Stimulated activated CD8-positive, alpha-beta memory T cell treated with anti-CD3 and anti-CD28 coated beads, Interleukin-7, amount 100 ng/mL, for 24 hours (primary cell): Measurements from ENCODE around the gene TP63.

Experiments
- DNase-seq: peaks from one replicate; pipeline ENCODE4 v3.0.0-alpha.2; 2020; ENCODE audit warnings: low read depth

TP63 gene

GRCh38 chr3:189813647-189814240, 182.6 kb downstream of the TP63 start:
- no peak for DNase-seq

DNA sequence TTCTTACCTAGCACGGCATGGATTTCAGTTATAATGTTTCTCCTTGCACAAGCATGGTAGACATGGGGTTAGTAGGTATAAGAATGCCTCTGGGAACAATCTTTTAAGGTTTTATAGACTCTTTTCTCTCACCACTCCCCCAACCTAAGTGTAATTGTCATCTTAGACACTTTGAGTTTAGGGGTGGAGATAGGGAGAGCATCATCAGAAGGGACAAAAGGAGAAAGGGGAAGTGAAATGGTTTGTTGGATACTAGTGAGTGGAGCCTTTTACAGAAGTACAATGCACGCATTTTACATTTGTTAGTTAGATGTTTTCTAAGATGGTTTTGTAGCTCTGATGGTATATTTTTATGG, 189.2 kb downstream of the TP63 start:
- no peak for DNase-seq

DNA sequence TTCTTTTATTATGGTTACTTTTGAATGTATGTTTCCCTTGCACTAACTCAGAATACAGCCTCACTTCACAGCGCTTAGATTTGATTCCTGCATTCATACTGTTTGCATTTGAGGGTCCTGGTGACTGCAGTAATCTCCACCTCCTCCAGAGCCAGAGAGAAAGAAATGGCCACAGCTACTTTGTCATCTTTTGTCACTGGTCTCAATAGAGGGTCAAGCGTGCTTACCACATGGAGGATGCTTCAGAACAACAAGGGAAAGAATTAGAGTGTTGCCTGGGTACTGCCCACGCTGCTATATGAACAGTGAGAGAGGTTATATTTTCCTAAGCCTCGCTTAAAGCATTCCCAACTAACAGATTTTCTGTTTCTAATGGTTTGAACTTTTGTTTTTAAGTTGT, 190.1 kb downstream of the TP63 start:
- no peak for DNase-seq

DNA sequence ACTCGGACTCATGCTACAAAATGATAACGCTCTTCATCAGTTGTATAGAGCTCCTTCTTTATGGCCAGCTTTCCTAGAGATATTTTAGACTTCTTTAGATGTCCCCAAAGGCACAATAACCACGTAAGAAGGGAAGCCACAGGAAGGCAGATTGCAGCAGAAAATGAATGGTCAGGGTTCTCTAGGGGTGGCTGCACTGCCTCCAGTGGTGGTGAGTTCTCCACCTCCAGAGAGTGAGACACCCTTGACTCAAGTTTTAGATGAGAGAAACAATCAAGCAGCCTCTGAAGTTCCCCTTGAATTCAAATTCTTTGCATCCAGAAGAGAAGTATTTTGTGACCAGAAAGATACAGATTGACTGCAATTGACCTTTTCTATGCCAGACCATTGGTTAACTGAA, 191.5 kb downstream of the TP63 start:
- no peak for DNase-seq

DNA sequence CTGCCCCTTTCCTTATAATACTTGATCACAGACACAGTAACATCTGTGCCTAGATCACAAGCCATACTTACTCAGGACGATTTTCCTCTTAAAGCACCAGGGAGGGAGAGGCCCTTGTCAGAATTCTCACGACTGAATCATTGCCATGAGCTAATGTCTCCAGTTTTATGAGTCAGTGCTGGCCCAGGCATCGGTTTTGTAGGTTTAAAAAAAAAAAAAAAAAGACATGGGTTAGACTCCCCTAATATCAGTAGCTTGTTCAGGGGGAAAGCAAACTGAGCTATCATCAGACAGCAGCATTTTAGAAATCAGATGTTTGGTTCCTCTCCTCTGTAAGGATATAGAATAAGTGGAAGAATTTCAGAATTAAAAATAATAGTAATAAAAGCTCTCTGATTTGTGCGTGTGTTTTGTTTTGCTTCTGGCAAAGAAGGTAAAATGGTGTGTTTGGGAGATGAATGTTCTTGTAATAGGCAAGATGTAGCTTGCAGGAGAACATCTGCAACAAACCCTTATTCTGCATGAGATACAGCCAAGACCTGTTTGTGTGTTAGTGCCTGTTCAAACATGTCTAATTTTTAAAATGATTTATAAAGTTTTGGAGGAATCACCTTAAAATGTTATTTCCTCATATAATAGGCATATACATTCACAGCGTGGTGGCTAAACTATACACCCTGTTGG, 193.6 kb downstream of the TP63 start:
- no peak for DNase-seq

- DNase-seq: no peak
Observed at GRCh38 chr3:189826566-189826965, 195.4 kb downstream of the TP63 start.

DNA sequence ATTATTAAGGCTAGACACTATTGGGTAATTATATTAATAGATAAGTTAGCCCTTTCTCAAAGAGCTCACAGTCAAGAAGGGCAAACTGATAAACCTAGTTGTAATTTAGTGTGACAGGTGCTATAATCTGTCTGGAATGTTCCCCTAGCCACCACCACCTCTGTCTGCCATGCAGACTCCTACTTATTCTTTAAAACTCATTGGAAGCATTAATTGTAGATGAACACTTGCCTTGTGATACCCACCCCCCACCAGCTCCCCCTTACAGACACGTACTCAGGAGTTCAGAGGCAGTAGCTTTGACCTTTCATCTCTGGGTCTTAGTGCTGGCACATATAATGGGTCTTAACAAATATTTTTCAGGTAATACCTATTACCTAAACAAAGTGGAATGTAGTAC, 195.9 kb downstream of the TP63 start:
- DNase-seq: no peak

GRCh38 chr3:189830401-189830800, 199.2 kb downstream of the TP63 start:
- DNase-seq: no peak

GRCh38 chr3:189833266-189833665, 202.1 kb downstream of the TP63 start:
- DNase-seq: no peak

- DNase-seq: no peak
Observed at GRCh38 chr3:189833996-189834395, 202.8 kb downstream of the TP63 start.

GRCh38 chr3:189834462-189834861, 203.3 kb downstream of the TP63 start:
- DNase-seq: no peak

DNA sequence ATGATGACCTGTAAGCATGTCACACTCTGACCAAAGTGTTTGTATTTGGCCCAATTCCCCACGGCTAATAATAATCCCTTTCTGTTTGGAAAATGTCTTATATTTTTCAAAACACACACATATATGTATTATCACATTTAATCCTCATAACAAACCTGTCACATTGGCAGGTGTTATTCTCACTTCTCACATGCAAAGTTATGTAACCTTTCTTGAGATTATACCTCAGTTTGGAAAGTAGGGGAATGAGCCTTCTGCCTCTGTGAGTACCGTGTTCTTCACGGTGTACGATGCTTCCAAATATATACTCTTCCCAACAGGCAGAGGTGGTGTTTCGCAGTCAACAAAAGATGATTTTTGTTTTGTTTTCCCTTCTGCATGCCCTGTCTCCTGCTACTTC, 205.6 kb downstream of the TP63 start:
- DNase-seq: no peak

DNA sequence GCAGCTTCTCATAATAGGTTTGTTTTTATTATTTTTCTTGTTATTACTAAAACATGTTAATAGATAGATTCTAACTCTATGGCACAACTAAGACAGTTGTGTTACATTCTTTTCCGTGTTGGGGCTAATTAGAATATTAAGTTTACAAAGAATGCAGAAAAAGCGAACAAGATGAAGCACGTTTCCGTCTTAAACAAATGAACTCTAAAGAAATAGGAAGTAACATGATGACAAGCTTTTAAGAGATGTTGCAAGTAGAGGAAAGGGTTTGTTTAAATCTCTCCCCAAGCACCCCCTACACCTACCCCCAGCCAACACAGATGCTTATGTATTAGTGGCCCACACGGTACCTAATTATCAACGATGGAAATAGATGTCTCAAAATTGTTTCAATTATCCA, 207.1 kb downstream of the TP63 start:
- DNase-seq: no peak

DNA sequence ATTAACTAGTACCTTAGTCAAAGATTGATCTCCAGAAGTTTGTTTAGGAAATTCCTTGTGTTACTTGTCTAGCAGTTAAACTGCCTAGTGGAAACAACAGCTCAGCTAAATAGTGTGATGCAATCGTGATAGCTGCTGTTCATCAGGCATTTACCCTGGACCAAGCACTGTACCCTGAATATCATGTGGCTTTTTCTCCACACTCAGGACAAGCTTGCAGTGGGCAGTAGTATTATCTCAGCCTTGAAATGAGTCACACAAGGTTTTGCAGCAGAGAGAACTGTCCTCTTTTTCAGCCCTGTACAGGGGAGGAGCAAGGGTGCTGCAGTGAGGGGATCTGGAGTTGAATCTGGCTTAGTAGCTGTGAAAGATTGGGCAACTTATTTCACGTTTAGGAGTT, 208.4 kb downstream of the TP63 start:
- no peak for DNase-seq

DNA sequence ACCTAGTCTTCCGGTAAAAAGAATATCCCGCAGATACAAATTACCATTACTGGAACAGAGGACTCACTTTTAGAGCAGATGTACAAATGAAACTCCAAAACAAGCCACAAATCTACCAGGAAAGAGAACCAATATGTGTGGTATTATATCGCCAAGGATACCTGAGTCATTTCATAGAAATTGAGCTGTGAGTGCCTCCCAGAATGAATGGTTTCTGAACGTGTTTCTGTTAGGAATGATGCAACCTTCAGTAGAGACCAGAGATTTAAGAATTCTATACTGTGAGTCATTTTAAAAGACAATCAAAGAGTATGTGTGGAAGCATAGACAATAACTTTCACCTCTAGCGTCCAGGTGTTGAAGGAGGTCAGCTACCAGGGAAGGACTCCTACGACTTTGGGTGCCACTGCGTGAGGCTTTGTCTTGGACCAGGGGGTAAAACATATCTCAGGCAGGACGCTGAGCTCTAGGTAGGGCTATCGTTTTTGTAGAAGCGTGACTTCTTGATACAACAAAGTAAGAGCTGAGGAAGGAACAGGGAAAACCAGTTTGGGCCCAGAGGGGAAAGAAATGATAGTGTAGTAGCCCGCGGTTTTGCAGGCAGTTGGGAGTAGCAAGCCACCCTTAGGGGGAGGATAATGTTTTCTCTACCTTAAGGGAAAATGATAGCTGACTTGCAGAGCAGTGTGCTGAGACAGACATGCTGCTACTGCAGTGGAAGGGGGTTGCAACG, 210.4 kb downstream of the TP63 start:
- no peak for DNase-seq

GRCh38 chr3:189842681-189843602, 211.8 kb downstream of the TP63 start:
- DNase-seq: no peak

GRCh38 chr3:189845069-189845468, 213.9 kb downstream of the TP63 start:
- DNase-seq: no peak

DNA sequence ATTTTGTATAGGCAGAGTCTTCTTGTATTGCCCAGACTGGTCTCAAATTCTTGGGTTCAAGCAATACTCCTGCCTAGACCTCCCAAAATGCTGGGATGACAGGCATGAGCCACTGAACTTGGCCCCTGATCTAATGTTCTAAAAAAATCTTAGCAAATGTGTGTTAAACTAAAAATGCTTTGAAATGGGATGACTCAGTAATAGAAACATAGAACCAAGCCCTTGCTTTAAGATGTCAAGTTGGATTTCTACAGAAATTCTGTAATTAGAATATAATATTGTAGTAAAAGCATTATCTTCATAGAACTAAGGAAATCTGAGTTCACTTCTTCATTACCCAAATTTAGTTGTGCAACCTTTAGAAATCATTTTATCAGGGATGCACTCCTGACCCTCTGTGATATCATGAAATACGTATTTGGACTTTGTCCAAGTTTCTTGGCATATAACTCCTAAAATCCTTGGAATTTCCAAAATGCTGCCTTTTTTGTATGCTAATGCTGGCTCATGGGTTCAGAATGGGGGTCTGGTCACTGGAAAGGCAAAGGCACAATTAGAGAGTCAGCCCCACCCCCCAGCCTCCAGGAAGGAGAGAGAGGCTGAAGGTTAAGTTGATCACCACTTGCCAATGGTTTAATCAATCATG, 217.3 kb downstream of the TP63 start:
- no peak for DNase-seq

DNA sequence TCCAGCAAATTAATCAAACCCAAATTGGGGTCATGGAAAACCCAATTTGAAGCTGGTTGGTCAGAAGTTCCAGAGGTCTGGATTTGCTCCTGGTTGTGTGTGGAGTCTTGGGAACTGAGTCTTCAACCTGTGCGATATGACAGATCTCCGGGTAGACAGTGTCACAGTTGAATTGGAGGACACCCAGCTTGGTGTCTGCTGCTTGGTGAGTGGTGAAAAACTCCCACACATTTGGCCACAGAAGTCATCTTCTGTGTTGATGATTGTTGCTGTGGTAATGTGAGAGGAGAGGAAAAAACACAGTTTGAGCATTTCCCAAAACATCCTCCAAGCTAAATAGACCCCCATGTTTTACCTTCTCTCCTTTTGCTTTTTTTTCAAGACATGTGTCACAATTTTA, 218.1 kb downstream of the TP63 start:
- no peak for DNase-seq

- DNase-seq: no peak
Observed at GRCh38 chr3:189851682-189852081, 220.5 kb downstream of the TP63 start.

DNA sequence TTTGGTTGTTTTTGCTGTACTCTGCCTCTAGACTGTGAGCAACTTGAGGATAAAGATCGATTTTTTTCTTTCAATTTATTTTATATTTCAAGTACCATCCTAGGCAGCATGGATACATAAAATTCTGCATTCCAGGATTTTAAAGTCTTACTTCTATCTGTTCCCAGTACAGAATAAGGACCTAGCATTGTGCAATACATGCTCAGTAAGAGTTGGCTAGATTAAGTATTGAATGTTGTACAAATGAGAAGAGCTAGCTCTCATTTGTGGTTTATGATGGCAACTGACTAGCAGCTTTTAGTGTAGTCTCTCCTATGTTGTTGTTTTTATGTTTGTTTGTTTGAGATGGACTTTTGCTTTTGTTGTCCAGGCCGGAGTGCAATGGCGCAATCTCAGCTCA, 222.7 kb downstream of the TP63 start:
- no peak for DNase-seq

- no peak for DNase-seq
Observed at GRCh38 chr3:189860296-189860695, 229.1 kb downstream of the TP63 start.
